Stimulated activated CD8-positive, alpha-beta memory T cell treated with anti-CD3 and anti-CD28 coated beads, Interleukin-12 subunit alpha, Interleukin-12 subunit beta, amount 100 ng/mL, for 4 hours (primary cell): Measurements from ENCODE around the gene CRNKL1.
"Not testable (repeated sequence)": the region's sequence is repeated elsewhere in the genome, so short reads cannot be mapped to it uniquely, and the experiment has no call there.

ENCODE experiments used
- DNase-seq: peaks from one replicate; pipeline ENCODE4 v3.0.0-alpha.2; 2020; ENCODE audit warnings: low read depth

CRNKL1 gene

GRCh38 chr20:20010639-20011500 is 41.4 kb downstream of the CRNKL1 start:
- DNase-seq: no peak

GRCh38 chr20:20009784-20010253 is 42.4 kb downstream of the CRNKL1 start:
- DNase-seq: no peak

GRCh38 chr20:20005342-20005741 is 46.9 kb downstream of the CRNKL1 start:
- no peak for DNase-seq

- not testable (repeated sequence) for DNase-seq
Observed at GRCh38 chr20:20003955-20004322, 48.3 kb downstream of the CRNKL1 start.

- DNase-seq: no peak
Observed at GRCh38 chr20:20003031-20003954, 49.0 kb downstream of the CRNKL1 start.

GRCh38 chr20:20002101-20002998 is 49.9 kb downstream of the CRNKL1 start:
- no peak for DNase-seq

GRCh38 chr20:20000211-20000968 is 51.9 kb downstream of the CRNKL1 start:
- no peak for DNase-seq

GRCh38 chr20:19998990-19999705 is 53.1 kb downstream of the CRNKL1 start:
- DNase-seq: no peak

GRCh38 chr20:19996917-19997316 is 55.3 kb downstream of the CRNKL1 start:
- no peak for DNase-seq

GRCh38 chr20:19996222-19996621 is 56.0 kb downstream of the CRNKL1 start:
- no peak for DNase-seq

- no peak for DNase-seq
Observed at GRCh38 chr20:19995220-19995863, 56.9 kb downstream of the CRNKL1 start.

- DNase-seq: no peak
Observed at GRCh38 chr20:19993958-19994669, 58.2 kb downstream of the CRNKL1 start.

- no peak for DNase-seq
Observed at GRCh38 chr20:19992996-19993908, 59.0 kb downstream of the CRNKL1 start.

GRCh38 chr20:19991854-19992253 is 60.4 kb downstream of the CRNKL1 start:
- DNase-seq: no peak

- no peak for DNase-seq
Observed at GRCh38 chr20:19991308-19991707, 61.0 kb downstream of the CRNKL1 start.

GRCh38 chr20:19990850-19991249 is 61.4 kb downstream of the CRNKL1 start:
- DNase-seq: no peak

GRCh38 chr20:19987046-19987445 is 65.2 kb downstream of the CRNKL1 start:
- DNase-seq: no peak

GRCh38 chr20:19986419-19986818 is 65.8 kb downstream of the CRNKL1 start:
- DNase-seq: no peak
